Hematopoietic multipotent progenitor cell treated with erythropoietin and hydrocortisone succinate and interleukin-3 and kit ligand, for 17 days (in vitro differentiated cells): ENCODE data around the gene PLCZ1.
"Not testable (repeated sequence)": the region's sequence is repeated elsewhere in the genome, so short reads cannot be mapped to it uniquely, and the experiment has no call there.

ENCODE experiments used
- DNase-seq: peaks from one replicate; pipeline ENCODE4 v3.0.0-alpha.2; 2015; ENCODE audit warnings: low spot score

PLCZ1 gene, protein sequence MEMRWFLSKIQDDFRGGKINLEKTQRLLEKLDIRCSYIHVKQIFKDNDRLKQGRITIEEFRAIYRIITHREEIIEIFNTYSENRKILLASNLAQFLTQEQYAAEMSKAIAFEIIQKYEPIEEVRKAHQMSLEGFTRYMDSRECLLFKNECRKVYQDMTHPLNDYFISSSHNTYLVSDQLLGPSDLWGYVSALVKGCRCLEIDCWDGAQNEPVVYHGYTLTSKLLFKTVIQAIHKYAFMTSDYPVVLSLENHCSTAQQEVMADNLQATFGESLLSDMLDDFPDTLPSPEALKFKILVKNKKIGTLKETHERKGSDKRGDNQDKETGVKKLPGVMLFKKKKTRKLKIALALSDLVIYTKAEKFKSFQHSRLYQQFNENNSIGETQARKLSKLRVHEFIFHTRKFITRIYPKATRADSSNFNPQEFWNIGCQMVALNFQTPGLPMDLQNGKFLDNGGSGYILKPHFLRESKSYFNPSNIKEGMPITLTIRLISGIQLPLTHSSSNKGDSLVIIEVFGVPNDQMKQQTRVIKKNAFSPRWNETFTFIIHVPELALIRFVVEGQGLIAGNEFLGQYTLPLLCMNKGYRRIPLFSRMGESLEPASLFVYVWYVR

GRCh38 chr12:18737819-18738218 is at the start of gene PLCZ1, which contains the start of gene CAPZA3:
Gene PLCZ1, minus strand, starts transcription at chr12:18738012. Its CDS starts 641 bp downstream, at chr12:18737371.
Gene CAPZA3, plus strand, starts transcription at chr12:18738119. Its CDS starts 150 bp downstream, at chr12:18738269.
- DNase-seq, result no peak

GRCh38 chr12:18785465-18785864 is 47.7 kb upstream of the PLCZ1 start:
- not testable (repeated sequence) for DNase-seq

GRCh38 chr12:18782827-18783226 is 45.0 kb upstream of the PLCZ1 start:
- no peak for DNase-seq

GRCh38 chr12:18766479-18766878 is 28.7 kb upstream of the PLCZ1 start:
- not testable (repeated sequence) for DNase-seq

GRCh38 chr12:18755341-18755740 is 17.5 kb upstream of the PLCZ1 start:
- no peak for DNase-seq

DNA sequence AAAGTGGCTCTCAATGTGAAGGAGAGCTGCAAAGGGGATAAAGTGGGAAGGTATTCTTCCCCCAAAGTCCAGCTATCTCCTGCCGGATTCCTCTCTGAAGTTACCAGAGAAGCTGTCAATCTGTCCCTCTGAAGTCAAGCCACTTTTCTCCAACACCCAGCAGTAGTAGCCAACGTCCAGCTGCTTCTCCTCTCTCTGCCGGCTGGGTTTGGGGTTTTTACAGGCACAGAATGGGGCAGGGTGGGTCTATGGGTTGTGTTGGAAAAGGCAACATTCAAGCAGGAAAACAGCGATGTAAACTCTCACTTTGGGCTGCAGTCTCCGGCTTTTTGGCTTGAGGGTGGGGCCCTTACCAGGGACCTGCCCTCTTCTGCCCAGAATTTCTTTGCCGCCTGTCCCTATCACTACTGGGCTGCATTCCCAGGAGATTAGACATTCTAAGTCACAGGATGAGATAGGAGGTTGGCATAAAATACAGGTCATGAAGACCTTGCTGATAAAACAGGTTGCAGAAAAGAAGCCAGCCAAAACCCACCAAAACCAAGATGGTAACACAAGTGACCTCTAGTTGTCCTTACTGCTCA is 16.4 kb upstream of the PLCZ1 start:
- DNase-seq, result no peak

DNA sequence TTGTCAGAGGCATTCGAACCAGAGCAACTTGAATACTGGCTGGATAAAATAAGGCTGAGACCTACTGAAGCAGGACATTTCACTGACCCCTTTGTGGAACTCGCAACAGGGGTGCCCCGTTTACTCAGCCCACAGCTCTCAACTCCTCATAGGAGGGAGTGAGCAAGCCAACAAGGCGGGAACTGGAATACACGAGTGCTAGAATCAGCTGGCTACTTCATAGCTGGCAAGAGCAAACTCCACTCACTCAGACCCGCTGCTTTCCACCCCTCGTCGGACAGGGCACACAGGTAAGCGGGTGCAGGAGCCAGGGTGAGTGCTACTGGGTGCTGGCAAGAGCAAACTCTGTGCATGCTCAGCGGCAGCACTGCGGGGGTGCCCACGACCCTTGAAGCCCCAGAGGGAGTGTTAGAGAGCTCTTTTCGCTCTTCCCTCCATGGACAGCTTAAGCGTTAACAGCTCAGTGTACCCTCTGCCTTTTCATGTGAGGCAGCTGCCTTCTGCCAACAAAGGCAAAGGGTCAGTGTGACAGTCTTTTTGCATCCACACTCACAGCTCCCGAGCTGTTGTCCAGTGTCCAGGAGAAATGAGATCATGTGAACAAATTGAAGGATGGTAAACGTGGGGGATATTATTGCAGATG is 15.8 kb upstream of the PLCZ1 start:
- DNase-seq, result no peak

GRCh38 chr12:18752947-18753346 is 15.1 kb upstream of the PLCZ1 start:
- DNase-seq, result no peak

DNA sequence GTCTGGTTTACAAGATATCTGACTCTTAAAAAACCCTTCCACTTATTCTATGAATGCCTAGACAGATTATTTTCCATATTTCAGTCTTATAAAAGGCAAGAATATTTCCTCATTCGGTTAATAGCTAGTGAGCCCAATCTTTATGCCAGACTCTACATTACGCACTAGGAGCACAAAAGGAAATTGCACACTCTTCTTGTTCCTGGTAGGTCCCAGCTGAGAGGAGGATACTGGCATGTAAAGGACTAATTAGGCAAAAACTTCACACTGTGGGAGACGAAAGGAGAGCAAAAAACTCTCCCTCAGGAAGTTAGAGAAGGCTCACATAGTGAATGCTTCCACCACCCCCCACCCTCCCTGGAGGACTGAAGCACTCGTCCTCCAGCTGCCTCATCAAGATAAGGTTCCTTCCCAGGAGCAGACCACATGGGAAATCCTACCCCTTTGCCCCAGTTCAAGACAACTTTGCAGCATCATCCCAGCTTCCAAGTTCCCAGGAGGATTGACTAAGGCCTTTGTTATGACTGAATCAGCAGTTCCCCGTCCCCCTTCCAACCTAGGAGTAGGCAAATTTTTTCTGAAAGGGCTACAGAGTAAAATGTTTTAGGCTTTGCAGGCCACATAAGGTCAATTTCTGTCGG is 14.6 kb upstream of the PLCZ1 start:
- DNase-seq, result no peak

GRCh38 chr12:18751866-18752265 is 14.1 kb upstream of the PLCZ1 start:
- no peak for DNase-seq

DNA sequence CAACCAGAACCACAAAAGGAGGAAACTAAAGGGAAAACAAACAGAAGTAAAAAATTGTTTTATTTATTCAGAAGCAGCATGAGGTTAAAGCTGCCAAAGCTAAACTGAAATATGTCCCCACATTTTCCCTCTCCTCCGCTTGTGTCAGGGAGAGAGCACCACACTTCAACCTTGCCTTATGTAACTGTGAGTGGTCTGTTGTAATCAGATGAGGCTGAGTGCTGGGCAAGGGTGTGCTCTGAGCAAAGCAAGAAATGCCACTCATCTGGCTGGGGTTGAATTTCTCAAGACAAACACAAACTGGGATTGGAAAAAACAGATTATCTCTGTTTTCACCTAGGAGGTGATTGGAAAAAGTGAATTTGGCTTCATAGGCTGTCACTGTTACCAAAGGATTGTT is 12.3 kb upstream of the PLCZ1 start:
- DNase-seq, result no peak

GRCh38 chr12:18749386-18749957 is 11.7 kb upstream of the PLCZ1 start:
- no peak for DNase-seq

GRCh38 chr12:18747895-18748294 is 10.1 kb upstream of the PLCZ1 start:
- DNase-seq, result no peak

DNA sequence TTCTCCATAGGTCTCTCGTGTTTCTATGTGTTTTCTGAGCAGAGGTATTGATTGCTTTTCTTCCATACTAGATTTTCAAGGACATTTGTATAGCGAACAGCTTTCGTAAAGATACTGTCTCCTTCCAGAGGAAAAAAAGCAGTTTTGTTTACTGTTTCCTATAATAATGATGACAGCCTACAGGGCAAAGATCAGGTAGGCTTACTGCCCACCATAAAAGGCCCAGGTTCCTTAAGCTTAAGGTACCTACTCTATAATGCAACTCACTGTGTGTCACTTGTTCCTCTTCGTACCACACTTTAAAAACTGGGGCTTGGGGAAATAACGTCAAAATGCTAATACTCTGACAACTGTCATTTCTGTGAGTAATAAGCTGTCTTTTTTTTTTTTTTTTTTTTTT is 6.7 kb downstream of the PLCZ1 start:
- DNase-seq, result no peak

- no peak for DNase-seq
These were observed 14.1 kb downstream of the PLCZ1 start for GRCh38 chr12:18723752-18724151.

DNA sequence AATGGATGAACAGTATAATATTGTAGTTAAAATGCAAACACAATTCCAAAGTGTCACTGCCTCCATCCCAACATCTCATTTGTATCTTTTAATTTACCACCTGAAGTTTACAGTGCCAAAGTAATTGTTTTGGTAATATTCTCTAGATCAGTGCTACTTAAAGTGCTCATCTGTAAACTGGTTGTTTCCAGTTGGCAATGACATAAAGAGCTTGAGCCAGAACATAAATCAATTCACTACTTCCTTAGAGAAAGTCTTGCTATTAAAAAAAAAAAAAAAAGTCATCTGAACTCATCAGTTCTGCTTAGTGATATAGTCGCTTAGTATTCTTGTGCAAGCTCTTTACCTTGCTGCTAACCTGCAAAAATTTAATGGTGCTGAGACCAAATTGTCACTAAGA is 16.4 kb downstream of the PLCZ1 start:
- DNase-seq, result no peak

DNA sequence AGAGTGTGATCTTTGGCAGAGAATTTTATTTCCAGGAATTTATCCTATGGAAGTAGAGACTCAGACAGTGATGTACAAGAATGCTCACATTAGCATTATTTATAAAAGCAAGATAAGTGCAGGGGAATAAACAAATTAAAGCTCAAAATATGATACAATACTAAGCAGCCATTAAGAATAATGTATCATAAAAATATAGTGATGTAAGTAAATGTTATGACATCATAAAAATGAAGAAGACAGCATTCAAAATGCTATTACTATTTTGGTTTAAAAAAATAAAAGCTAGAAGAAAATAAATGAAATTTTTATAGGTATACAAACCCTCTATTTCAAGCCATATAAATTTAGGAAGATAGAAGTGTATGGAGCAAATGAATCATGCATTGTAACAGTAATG is 17.1 kb downstream of the PLCZ1 start:
- no peak for DNase-seq

DNA sequence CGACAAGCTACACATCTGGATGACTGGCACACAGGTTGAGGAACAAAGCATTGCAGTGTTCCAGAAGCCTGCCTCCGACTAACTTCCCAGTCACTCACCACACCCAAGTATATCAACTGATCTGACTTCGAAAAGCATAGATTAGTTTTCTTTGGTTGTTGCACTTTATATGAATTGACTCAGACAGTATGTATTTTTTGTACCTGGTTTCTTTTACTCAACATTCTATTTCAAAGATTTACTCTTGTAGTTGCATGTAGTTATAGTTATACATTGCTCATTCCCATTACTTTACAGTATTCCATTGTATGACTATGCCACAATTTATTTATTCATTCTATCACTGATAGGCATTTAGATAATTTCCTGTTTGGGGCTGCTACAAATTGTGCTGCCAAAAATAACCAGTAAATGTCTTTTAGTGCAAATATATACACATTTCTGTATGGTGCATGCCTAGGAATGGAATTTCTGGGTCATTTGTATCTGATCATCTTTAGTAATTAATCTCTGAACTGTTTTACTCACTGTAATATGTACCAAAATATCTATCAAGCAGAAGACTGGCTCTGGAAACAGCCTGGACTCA is 17.8 kb downstream of the PLCZ1 start:
- no peak for DNase-seq

DNA sequence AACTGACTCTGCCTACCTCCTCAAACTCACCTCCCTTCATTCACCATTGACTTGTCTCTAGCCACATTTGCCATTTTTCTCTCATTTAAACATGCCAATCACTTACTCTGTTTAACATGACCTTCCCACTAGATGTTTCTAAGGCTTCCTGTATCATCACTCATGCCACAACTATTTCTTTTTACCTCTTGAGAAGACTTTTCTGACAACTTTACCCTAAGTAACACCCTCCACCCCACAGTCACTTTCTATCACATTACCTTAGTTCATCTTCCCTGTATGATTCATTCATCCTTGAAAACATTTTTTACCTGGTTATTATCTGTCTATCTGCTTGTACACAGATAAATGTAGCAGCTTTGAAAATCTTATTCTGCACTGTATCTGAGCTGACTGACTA is 19.4 kb downstream of the PLCZ1 start:
- no peak for DNase-seq

DNA sequence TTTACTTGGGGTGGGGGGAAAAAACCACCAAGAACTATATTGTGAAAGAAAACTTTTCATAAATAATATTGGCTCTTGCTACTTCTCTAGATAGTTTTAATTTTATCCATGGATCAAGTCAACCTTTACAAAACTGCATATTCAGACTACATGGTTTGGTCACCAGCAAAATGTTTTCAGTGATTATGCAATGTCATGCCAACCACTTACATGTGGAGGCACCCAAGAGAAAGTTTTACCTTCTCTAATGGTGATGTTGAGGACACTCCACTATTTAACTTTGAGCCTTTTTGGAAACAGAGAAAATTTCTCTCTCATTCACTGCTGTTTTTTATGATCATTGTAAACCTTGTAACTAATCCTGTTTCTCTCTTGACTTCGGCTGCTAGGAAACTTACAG is 21.6 kb downstream of the PLCZ1 start:
- no peak for DNase-seq

- no peak for DNase-seq
These were observed 31.0 kb downstream of the PLCZ1 start for GRCh38 chr12:18706798-18707197.

DNA sequence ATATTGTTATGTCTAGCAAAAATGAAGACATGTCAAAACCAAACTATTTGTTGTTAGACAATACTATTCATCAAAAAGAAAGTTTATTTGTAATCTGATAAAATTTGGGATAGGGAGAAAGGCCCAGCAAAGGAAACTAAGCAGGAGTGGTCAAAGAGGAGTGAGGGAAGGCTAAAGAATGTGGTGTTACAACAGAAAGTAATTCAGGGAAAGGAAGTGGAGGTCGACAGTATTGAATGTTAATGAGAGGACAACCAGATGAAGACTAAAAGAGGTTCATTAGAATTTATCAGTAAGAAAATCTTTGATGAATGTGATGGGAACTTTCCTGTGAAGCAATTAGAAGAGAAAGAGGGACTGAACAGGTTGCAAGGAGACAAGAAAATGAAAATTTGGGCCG is 33.9 kb downstream of the PLCZ1 start:
- DNase-seq, result no peak
